H9 (cell line): Measurements from ENCODE around the gene ZNF584. TPM values are rescaled to one million over a fixed set of nuclear protein-coding genes. Genes with fewer than 3 reads are reported as not detected.

Experiments
- DNase-seq: peaks from one replicate; pipeline ENCODE4 v3.0.0-alpha.2; 2017
- H2AFZ ChIP-seq: one replicate; pipeline ENCODE4 v1.6.1; 2013; ENCODE audit warnings: mild to moderate bottlenecking, low read length, control low read depth, moderate library complexity
- H2AK5ac ChIP-seq: 2 replicates; pipeline ENCODE4 v1.6.1; 2013; ENCODE audit warnings: low read length, control low read depth, mixed read lengths; ENCODE audit not compliant: insufficient read length
- H2BK120ac ChIP-seq: one replicate; pipeline ENCODE4 v1.6.1; 2013; ENCODE audit warnings: low read depth, mild to moderate bottlenecking, low read length, control low read depth, inconsistent platforms; ENCODE audit not compliant: poor library complexity, severe bottlenecking
- H2BK12ac ChIP-seq: 2 replicates; pipeline ENCODE4 v1.6.1; 2013; ENCODE audit warnings: low read length, control low read depth, mixed read lengths, low read depth; ENCODE audit not compliant: insufficient read length
- H2BK15ac ChIP-seq: 2 replicates; pipeline ENCODE4 v1.6.1; 2013; ENCODE audit warnings: low read depth, low read length, control low read depth
- H2BK20ac ChIP-seq: one replicate; pipeline ENCODE4 v1.6.1; 2013; ENCODE audit warnings: low read depth, mild to moderate bottlenecking, low read length, control low read depth, inconsistent platforms; ENCODE audit not compliant: poor library complexity, severe bottlenecking
- H2BK5ac ChIP-seq: 2 replicates; pipeline ENCODE4 v1.6.1; 2013; ENCODE audit warnings: low read length, control low read depth, mixed read lengths; ENCODE audit not compliant: insufficient read length
- H3K14ac ChIP-seq: 2 replicates; pipeline ENCODE4 v1.6.1; 2013; ENCODE audit warnings: low read length, control low read depth; ENCODE audit not compliant: insufficient read depth
- H3K18ac ChIP-seq: 2 replicates; pipeline ENCODE4 v1.6.1; 2013; ENCODE audit warnings: low read depth, mild to moderate bottlenecking, mixed read lengths, low read length, control low read depth; ENCODE audit not compliant: insufficient read length
- H3K23ac ChIP-seq: 2 replicates; pipeline ENCODE4 v1.6.1; 2013; ENCODE audit warnings: low read length, control low read depth, mixed read lengths, low read depth; ENCODE audit not compliant: insufficient read length
- H3K23me2 ChIP-seq: 2 replicates; pipeline ENCODE4 v1.6.1; 2013; ENCODE audit warnings: low read depth, mild to moderate bottlenecking, mixed read lengths, low read length, control low read depth; ENCODE audit not compliant: insufficient read length, poor library complexity, severe bottlenecking
- H3K27ac ChIP-seq: 2 replicates; pipeline ENCODE4 v1.5.1; 2013; ENCODE audit warnings: low read length, control low read depth, mixed read lengths, low read depth; ENCODE audit not compliant: insufficient read length
- H3K27me3 ChIP-seq: 2 replicates; pipeline ENCODE4 v1.6.1; 2013; ENCODE audit warnings: low read length, control low read depth, inconsistent platforms; ENCODE audit not compliant: insufficient read depth
- H3K4ac ChIP-seq: 2 replicates; pipeline ENCODE4 v1.6.1; 2013; ENCODE audit warnings: low read depth, mild to moderate bottlenecking, control low read depth, inconsistent platforms, low read length, moderate library complexity
- H3K4me1 ChIP-seq: 2 replicates; pipeline ENCODE4 v1.6.1; 2013; ENCODE audit warnings: low read length, control low read depth, inconsistent platforms; ENCODE audit not compliant: insufficient read depth
- H3K4me2 ChIP-seq: 2 replicates; pipeline ENCODE4 v1.6.1; 2013; ENCODE audit warnings: low read length, control low read depth, mixed read lengths; ENCODE audit not compliant: insufficient read length, insufficient read depth
- H3K56ac ChIP-seq: 2 replicates; pipeline ENCODE4 v1.6.1; 2013; ENCODE audit warnings: low read depth, mild to moderate bottlenecking, mixed read lengths, low read length, control low read depth; ENCODE audit not compliant: insufficient read length
- H3K79me1 ChIP-seq: 2 replicates; pipeline ENCODE4 v1.6.1; 2013; ENCODE audit warnings: low read depth, mild to moderate bottlenecking, moderate library complexity, low read length, control low read depth, inconsistent platforms; ENCODE audit not compliant: insufficient read depth, poor library complexity, severe bottlenecking
- H3K79me2 ChIP-seq: 2 replicates; pipeline ENCODE4 v1.6.1; 2013; ENCODE audit warnings: low read length, control low read depth, inconsistent platforms; ENCODE audit not compliant: insufficient read depth
- H3K9ac ChIP-seq: 2 replicates; pipeline ENCODE4 v1.6.1; 2013; ENCODE audit warnings: low read length, control low read depth, mixed read lengths; ENCODE audit not compliant: insufficient read length; ENCODE audit errors: extremely low read depth
- H3K9me3 ChIP-seq: one replicate; pipeline ENCODE4 v1.6.1; 2013; ENCODE audit warnings: low read depth, low read length, inconsistent platforms; ENCODE audit not compliant: control insufficient read depth
- H3T11ph ChIP-seq: one replicate; pipeline ENCODE4 v1.6.1; 2013; ENCODE audit warnings: mild to moderate bottlenecking, low read length, control low read depth, inconsistent platforms
- H4K20me1 ChIP-seq: one replicate; pipeline ENCODE4 v1.6.1; 2013; ENCODE audit not compliant: control insufficient read depth, insufficient read length, insufficient read depth
- H4K5ac ChIP-seq: 2 replicates; pipeline ENCODE4 v1.6.1; 2013; ENCODE audit warnings: low read depth, mild to moderate bottlenecking, mixed read lengths, low read length, control low read depth; ENCODE audit not compliant: insufficient read length
- H4K8ac ChIP-seq: replicated peaks from 2 replicates; pipeline ENCODE4 v1.6.1; 2013; ENCODE audit warnings: low read length, control low read depth, mixed read lengths, low read depth; ENCODE audit not compliant: insufficient read length
- H4K91ac ChIP-seq: 2 replicates; pipeline ENCODE4 v1.6.1; 2013; ENCODE audit warnings: low read depth, mild to moderate bottlenecking, moderate library complexity, mixed read lengths, low read length, control low read depth; ENCODE audit not compliant: insufficient read length
- H3K27ac Mint-ChIP-seq, 3 experiments: 2 replicates in 2 of 3; 3 replicates in 1 of 3; pipeline ENCODE4 v1.8.0; 2020 to 2021; ENCODE audit warnings: mixed read lengths in 3 of 3, mild to moderate bottlenecking in 1 of 3, moderate library complexity in 1 of 3
- H3K27me3 Mint-ChIP-seq: 2 replicates; pipeline ENCODE4 v1.8.0; 2021; ENCODE audit warnings: low read depth, mild to moderate bottlenecking, moderate library complexity, mixed read lengths
- H3K36me3 Mint-ChIP-seq, 3 experiments: 2 replicates in 2 of 3; 3 replicates in 1 of 3; pipeline ENCODE4 v1.8.0; 2020 to 2021; ENCODE audit warnings: low read depth in 3 of 3, mixed read lengths in 3 of 3; ENCODE audit not compliant: insufficient read depth in 1 of 3
- H3K4me1 Mint-ChIP-seq, 2 experiments: 2 replicates each; pipeline ENCODE4 v1.8.0; 2020; ENCODE audit warnings: mixed read lengths in 2 of 2
- H3K4me3 Mint-ChIP-seq, 2 experiments: 2 replicates in 1 of 2; 3 replicates in 1 of 2; pipeline ENCODE4 v1.8.0; 2020 to 2021; ENCODE audit warnings: mild to moderate bottlenecking in 2 of 2, mixed read lengths in 2 of 2, moderate library complexity in 1 of 2
- H3K9me3 Mint-ChIP-seq, 2 experiments: 2 replicates in 1 of 2; 3 replicates in 1 of 2; pipeline ENCODE4 v1.8.0; 2020; ENCODE audit warnings: mild to moderate bottlenecking in 2 of 2, mixed read lengths in 2 of 2, moderate library complexity in 1 of 2
- WGBS: extraction: QIAGEN DNeasy Blood & Tissue Kit; methylation state at CpG from one replicate; pipeline ENCODE4 v1.1.7; 2013; ENCODE audit warnings: missing lambda C conversion rate, low lambda C conversion rate, mixed read lengths; ENCODE audit not compliant: insufficient read length; ENCODE audit errors: extremely low coverage; 5-methylcytosine and 5-hydroxymethylcytosine counted together
- total RNA-seq: library from RNA; stranded (reverse); gene quantifications from 2 replicates; pipeline ENCODE4 v1.2.1, GENCODE V29; 2021
- TF ChIP-seq, protein P1 (sequence below): fragments of 200-600 bp; sonication (generic); conservative IDR thresholded peaks from 3 replicates; pipeline ENCODE4 v1.8.0; 2021; ENCODE audit warnings: antibody characterized with exemption, mild to moderate bottlenecking

ZNF584 gene
- total RNA-seq, 1 experiment from 2014 or later, result 7.4 TPM

DNA sequence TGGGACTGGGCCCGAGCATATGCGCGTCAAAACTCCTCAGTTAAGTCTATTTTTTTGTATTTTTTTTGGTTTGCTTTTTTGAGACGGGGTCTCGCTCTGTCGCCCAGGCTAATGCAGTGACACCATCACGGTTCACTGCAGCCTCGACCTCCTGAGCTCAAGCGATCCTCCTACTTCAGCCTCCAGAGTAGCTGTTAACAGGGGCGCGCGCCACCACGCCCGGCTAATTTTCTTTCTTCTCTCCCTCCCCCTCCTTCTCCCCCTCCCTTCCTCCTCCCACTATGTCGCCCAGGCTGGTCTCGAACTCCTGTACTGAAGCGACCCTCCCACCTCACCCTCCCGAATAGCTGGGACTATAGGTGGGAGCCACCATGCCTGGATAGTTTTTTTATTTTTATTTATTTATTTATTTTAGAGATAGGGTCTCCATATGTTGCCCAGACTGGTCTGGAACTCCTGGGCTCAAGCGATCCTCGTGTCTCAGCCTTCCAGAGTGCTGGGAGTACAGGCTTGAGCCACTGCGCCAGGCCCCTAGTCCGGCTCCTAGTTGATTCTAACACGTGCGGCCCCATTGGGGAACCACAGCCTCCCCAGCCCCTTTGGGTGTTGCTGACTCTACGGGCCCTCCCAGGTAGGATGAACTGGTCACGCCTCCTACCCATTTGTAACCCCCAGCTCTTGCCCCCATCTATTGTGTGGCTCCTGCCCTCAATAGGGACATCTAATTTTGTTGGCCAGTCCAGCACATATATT, 26.8 kb upstream of the ZNF584 start:
- DNase-seq, result no peak
- Histone ChIP-seq H3K79me2 (no peaks in the 10 kb centered on the region), H3K79me1 (no peaks in the 10 kb centered on the region), H4K20me1 (no peaks in the 10 kb centered on the region), H3K56ac (no peak overlapping the region), H2BK12ac (no peak overlapping the region), H3K27me3 (no peaks in the 10 kb centered on the region), H3K9ac (no peak overlapping the region), H3T11ph (no peak overlapping the region), H3K4ac (no peak overlapping the region), H4K8ac (no peak overlapping the region), H2AFZ (no peak overlapping the region), H3K4me1 (peaks cover 3% of the 10 kb centered on the region; the same call in 1 of the 2 replicates), H3K18ac (peak overlapping the region; percentile 7), H4K5ac (no peak overlapping the region), H3K23ac (no peak overlapping the region), H2BK5ac (no peak overlapping the region), H4K91ac (no peak overlapping the region), H3K27ac (no peak overlapping the region), H3K4me2 (peak overlapping the region; percentile 66), H2AK5ac (no peak overlapping the region), H2BK120ac (no peak overlapping the region), H2BK15ac (no peak overlapping the region), H3K23me2 (peaks cover 10% of the 10 kb centered on the region), H3K14ac (no peak overlapping the region), H2BK20ac (no peak overlapping the region), H3K9me3 (no peaks in the 10 kb centered on the region)
- TF ChIP-seq, protein P1, sequence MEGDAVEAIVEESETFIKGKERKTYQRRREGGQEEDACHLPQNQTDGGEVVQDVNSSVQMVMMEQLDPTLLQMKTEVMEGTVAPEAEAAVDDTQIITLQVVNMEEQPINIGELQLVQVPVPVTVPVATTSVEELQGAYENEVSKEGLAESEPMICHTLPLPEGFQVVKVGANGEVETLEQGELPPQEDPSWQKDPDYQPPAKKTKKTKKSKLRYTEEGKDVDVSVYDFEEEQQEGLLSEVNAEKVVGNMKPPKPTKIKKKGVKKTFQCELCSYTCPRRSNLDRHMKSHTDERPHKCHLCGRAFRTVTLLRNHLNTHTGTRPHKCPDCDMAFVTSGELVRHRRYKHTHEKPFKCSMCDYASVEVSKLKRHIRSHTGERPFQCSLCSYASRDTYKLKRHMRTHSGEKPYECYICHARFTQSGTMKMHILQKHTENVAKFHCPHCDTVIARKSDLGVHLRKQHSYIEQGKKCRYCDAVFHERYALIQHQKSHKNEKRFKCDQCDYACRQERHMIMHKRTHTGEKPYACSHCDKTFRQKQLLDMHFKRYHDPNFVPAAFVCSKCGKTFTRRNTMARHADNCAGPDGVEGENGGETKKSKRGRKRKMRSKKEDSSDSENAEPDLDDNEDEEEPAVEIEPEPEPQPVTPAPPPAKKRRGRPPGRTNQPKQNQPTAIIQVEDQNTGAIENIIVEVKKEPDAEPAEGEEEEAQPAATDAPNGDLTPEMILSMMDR, result no peak
- Mint-ChIP-seq H3K36me3 (no peaks in the 10 kb centered on the region; a peak in 1 of 7 replicates), H3K4me1 (peaks cover 15 to 21% of the 10 kb centered on the region in 2 experiments), H3K4me3 (peak overlapping the region; percentile 82 to 86), H3K9me3 (no peaks in the 10 kb centered on the region), H3K27me3 (no peaks in the 10 kb centered on the region), H3K27ac (peak overlapping the region; percentile 28 to 86 (median 62); a peak in 3 of 7 replicates)
- WGBS, result no CpG with 5 or more reads among the region's 26 CpGs
